HCT116 (cell line): Measurements from ENCODE around the gene MIAT. TPM values are rescaled to one million over a fixed set of nuclear protein-coding genes. Genes with fewer than 3 reads are reported as not detected.

Experiments used
- ATAC-seq: fragments of 200-7000 bp; cut with Tn5 transposase; 2 replicates; pipeline ENCODE4 v1.9.1; 2020; ENCODE audit warnings: mild to moderate bottlenecking, moderate library complexity
- BruUV-seq: library from RNA; stranded (reverse); fragments of 400-500 nt; replicated peaks from 2 replicates; lab custom pipeline; 2021; lab: Mats Ljungman, UMichigan
- CTCF ChIA-PET: fragments of 300-600 bp; sonication (Branson Sonifier 250); formaldehyde crosslinking; loops from one replicate; lab custom pipeline; 2021; ENCODE audit warnings: antibody characterized with exemption; lab: Charles Lee
- POLR2A ChIA-PET: fragments of 300-600, 350-600 bp; sonication (Branson Sonifier 250); formaldehyde crosslinking; loops from one replicate; lab custom pipeline; 2021; ENCODE audit warnings: antibody characterized with exemption; lab: Charles Lee
- RAD21 ChIA-PET, 2 experiments: fragments of 300-600 bp; sonication (Branson Sonifier 250); formaldehyde crosslinking; loops; one replicate each; lab custom pipeline; 2023; ENCODE audit warnings: low total read pairs in 2 of 2; ENCODE audit not compliant: uncharacterized antibody in 2 of 2, unreplicated experiment in 2 of 2, low non-redundant PET in 1 of 2; lab: Charles Lee
- DNase-seq: peaks from one replicate; pipeline ENCODE4 v3.0.0-alpha.2; 2010; ENCODE audit warnings: low read depth, low spot score
- H2AFZ ChIP-seq: fragments of 200-600 bp; shearing (Covaris generic), sonication (generic); 2 replicates; pipeline ENCODE4 v1.6.1; 2017; ENCODE audit warnings: low read depth, mixed run types, mixed read lengths, antibody characterized with exemption, low read length; ENCODE audit not compliant: poor library complexity, severe bottlenecking
- H3K27ac ChIP-seq: 2 replicates; pipeline ENCODE4 v1.5.1; 2012; ENCODE audit warnings: low read depth, low read length
- H3K27me3 ChIP-seq: fragments of 200-600 bp; sonication (generic); 2 replicates; pipeline ENCODE4 v1.6.1; 2016; ENCODE audit warnings: mixed run types, low read length, mixed read lengths; ENCODE audit not compliant: insufficient read depth
- H3K36me3 ChIP-seq, 2 experiments: fragments of 200-500 bp in 1 of 2; fragments of 200-600 bp in 1 of 2; sonication (Bioruptor generic) in 1 of 2; sonication (generic) in 1 of 2; 2 replicates each; pipeline versions ENCODE4 v1.5.1 to v1.6.1; 2014 to 2016; ENCODE audit warnings: low read length in 2 of 2, inconsistent platforms in 1 of 2, mixed read lengths in 1 of 2, mixed run types in 1 of 2; ENCODE audit not compliant: insufficient read depth in 2 of 2, control insufficient read depth in 1 of 2
- H3K4me1 ChIP-seq, 2 experiments: fragments of 200-600 bp in 1 of 2; sonication (generic) in 1 of 2; 2 replicates each; pipeline versions ENCODE4 v1.5.1 to v1.6.1; 2012 to 2017; ENCODE audit warnings: low read length in 2 of 2, inconsistent platforms in 1 of 2, mild to moderate bottlenecking in 1 of 2, mixed read lengths in 1 of 2, mixed run types in 1 of 2, moderate library complexity in 1 of 2; ENCODE audit not compliant: insufficient read depth in 2 of 2, control insufficient read depth in 1 of 2
- H3K4me2 ChIP-seq: fragments of 200-600 bp; sonication (generic); 2 replicates; pipeline ENCODE4 v1.6.1; 2017; ENCODE audit warnings: mixed run types, low read length, mixed read lengths
- H3K4me3 ChIP-seq, 2 experiments: fragments of 200-600 bp in 1 of 2; sonication (generic) in 1 of 2; replicated peaks in 1 of 2; 2 replicates each; pipeline ENCODE4 v1.5.1; 2011 to 2016; ENCODE audit warnings: low read length in 2 of 2, control low read depth in 1 of 2, low read depth in 1 of 2, mild to moderate bottlenecking in 1 of 2, mixed read lengths in 1 of 2, mixed run types in 1 of 2
- H3K79me2 ChIP-seq: fragments of 200-600 bp; sonication (generic); 2 replicates; pipeline ENCODE4 v1.6.1; 2017; ENCODE audit warnings: mild to moderate bottlenecking, mixed run types, low read length, moderate library complexity, mixed read lengths; ENCODE audit not compliant: insufficient read depth
- H3K9ac ChIP-seq: fragments of 200-600 bp; sonication (generic); 2 replicates; pipeline ENCODE4 v1.6.1; 2016; ENCODE audit warnings: low read length, mixed read lengths
- H3K9me2 ChIP-seq: fragments of 200-600 bp; sonication (generic), shearing (Covaris generic); 2 replicates; pipeline ENCODE4 v1.6.1; 2017; ENCODE audit warnings: mixed run types, mild to moderate bottlenecking, moderate library complexity; ENCODE audit not compliant: insufficient read depth
- H3K9me3 ChIP-seq, 2 experiments: fragments of 200-500 bp in 1 of 2; fragments of 200-600 bp in 1 of 2; sonication (Bioruptor generic) in 1 of 2; sonication (generic) in 1 of 2; 2 replicates each; pipeline ENCODE4 v1.6.1; 2014 to 2017; ENCODE audit warnings: low read length in 2 of 2, mixed read lengths in 2 of 2, inconsistent platforms in 1 of 2, low read depth in 1 of 2, mild to moderate bottlenecking in 1 of 2, mixed run types in 1 of 2, moderate library complexity in 1 of 2; ENCODE audit not compliant: control insufficient read depth in 1 of 2, insufficient read depth in 1 of 2
- H4K20me1 ChIP-seq: fragments of 200-600 bp; sonication (generic), shearing (Covaris generic); 2 replicates; pipeline ENCODE4 v1.6.1; 2017; ENCODE audit warnings: mixed run types, mild to moderate bottlenecking, moderate library complexity; ENCODE audit not compliant: insufficient read depth
- CEBPB ChIP-seq: IDR thresholded peaks from 2 replicates; pipeline ENCODE4 v1.6.1; 2012; ENCODE audit warnings: low read depth
- EZH2phosphoT487 ChIP-seq: fragments of 200-600 bp; IDR thresholded peaks from 2 replicates; pipeline ENCODE4 v1.6.1; 2018; ENCODE audit warnings: antibody characterized with exemption, borderline replicate concordance
- intact Hi-C: fragments of 100-400 bp; cut with micrococcal nuclease; formaldehyde crosslinking; loops from 2 replicates; pipeline ENCODE4 v1.10.0; 2022
- total RNA-seq: library from RNA; stranded (reverse); gene quantifications from one replicate; pipeline ENCODE4 v1.2.1, GENCODE V29; 2021; ENCODE audit not compliant: unreplicated experiment
- TF ChIP-seq, protein P1 (sequence below): IDR thresholded peaks from 2 replicates; pipeline ENCODE4 v1.6.1; 2012; ENCODE audit warnings: low read depth
- TF ChIP-seq, protein P2 (sequence below): IDR thresholded peaks from 2 replicates; pipeline ENCODE4 v1.6.1; 2012

MIAT gene
- total RNA-seq, 1 experiment from 2014 or later = 0.54 TPM

DNA sequence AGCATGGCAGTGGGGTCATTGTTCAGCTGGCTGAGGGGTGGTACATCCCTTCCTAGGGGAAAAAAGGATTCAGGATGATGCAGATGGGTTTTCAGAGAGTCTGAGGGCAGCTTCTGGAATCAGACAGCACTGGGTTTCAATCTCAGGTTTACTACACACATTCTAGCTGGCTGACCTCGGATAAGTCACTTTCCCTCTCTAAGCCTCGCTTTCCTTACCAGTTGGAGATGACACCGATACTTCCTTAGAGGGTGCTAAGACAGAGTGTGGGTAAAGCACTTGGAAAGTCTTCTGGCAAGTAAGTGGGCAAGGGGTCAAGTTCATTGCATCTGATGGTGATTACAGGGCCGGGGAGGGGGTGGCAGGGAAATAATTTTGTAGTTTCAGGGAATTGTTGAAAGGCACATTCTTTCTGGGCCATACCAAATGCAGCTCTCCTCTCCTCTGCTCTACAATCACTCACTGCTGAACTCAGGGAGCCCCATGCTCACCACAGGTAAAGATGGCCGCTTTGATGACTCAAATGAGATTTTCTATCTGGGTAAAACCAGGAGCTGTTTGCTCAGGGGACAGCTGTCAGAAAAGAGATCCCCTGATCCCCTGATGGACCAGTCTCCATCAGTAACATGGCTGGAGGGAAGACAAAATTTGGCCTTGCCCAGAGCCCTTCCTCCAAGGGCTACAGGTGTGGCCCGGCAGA is 6.5 kb upstream of the MIAT start:
- Histone ChIP-seq H3K27ac (no peak overlapping the region), H3K27me3 (peaks cover 9% of the 10 kb centered on the region; the same call in 1 of the 2 replicates), H3K9me2 (no peaks in the 10 kb centered on the region)
- RAD21 ChIA-PET = no interaction called here
- no peak for DNase-seq
- POLR2A ChIA-PET = no interaction called here
- TF ChIP-seq, protein P1, sequence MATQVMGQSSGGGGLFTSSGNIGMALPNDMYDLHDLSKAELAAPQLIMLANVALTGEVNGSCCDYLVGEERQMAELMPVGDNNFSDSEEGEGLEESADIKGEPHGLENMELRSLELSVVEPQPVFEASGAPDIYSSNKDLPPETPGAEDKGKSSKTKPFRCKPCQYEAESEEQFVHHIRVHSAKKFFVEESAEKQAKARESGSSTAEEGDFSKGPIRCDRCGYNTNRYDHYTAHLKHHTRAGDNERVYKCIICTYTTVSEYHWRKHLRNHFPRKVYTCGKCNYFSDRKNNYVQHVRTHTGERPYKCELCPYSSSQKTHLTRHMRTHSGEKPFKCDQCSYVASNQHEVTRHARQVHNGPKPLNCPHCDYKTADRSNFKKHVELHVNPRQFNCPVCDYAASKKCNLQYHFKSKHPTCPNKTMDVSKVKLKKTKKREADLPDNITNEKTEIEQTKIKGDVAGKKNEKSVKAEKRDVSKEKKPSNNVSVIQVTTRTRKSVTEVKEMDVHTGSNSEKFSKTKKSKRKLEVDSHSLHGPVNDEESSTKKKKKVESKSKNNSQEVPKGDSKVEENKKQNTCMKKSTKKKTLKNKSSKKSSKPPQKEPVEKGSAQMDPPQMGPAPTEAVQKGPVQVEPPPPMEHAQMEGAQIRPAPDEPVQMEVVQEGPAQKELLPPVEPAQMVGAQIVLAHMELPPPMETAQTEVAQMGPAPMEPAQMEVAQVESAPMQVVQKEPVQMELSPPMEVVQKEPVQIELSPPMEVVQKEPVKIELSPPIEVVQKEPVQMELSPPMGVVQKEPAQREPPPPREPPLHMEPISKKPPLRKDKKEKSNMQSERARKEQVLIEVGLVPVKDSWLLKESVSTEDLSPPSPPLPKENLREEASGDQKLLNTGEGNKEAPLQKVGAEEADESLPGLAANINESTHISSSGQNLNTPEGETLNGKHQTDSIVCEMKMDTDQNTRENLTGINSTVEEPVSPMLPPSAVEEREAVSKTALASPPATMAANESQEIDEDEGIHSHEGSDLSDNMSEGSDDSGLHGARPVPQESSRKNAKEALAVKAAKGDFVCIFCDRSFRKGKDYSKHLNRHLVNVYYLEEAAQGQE = no peak
- TF ChIP-seq, protein P2, sequence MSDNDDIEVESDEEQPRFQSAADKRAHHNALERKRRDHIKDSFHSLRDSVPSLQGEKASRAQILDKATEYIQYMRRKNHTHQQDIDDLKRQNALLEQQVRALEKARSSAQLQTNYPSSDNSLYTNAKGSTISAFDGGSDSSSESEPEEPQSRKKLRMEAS = no peak
- TF ChIP-seq EZH2phosphoT487 (no peak), CEBPB (no peak)
- TF ChIP-seq, all 23 proteins: peak for 0
- no peak for ATAC-seq
- Histone ChIP-seq H3K4me2 (no peak overlapping the region), H3K79me2 (no peaks in the 10 kb centered on the region), H4K20me1 (no peaks in the 10 kb centered on the region), H3K4me3 (no peak overlapping the region), H2AFZ (no peak overlapping the region), H3K9ac (no peak overlapping the region), H3K36me3 (no peaks in the 10 kb centered on the region), H3K4me1 (no peaks in the 10 kb centered on the region), H3K9me3 (no peaks in the 10 kb centered on the region)
- BruUV-seq = no TSS peak
- intact Hi-C loops = no loop called here
- CTCF ChIA-PET = interaction anchor here (1.6 kb wide), 1 partner anchor 14 kb away, joined by 5 read pairs; no protein-coding TSS in a partner anchor
